Nucleus accumbens (tissue), 56 donors: ENCODE measurements around the gene KAZN.
"Not testable (repeated sequence)": the region's sequence is repeated elsewhere in the genome, so short reads cannot be mapped to it uniquely, and the experiment has no call there.

Experiments
- DNase-seq, 56 donors: peaks; one replicate each; lab custom pipeline; 2025; lab: John Stamatoyannopoulos, UW

Gene KAZN

GRCh38 chr1:14598498-14599182 lies at the start of gene KAZN:
KAZN (plus strand) TSS chr1:14598685.
- peak in 35 of 56 donors; percentile 19 to 77 (median 40) for DNase-seq

GRCh38 chr1:14549897-14550620 lies 48.4 kb upstream of the KAZN start:
- DNase-seq, result no peak

GRCh38 chr1:14551386-14551785 lies 47.1 kb upstream of the KAZN start:
- no peak for DNase-seq

- DNase-seq, result peak in 39 of 56 donors; percentile 1 to 71 (median 22)
These were observed 46.1 kb upstream of the KAZN start for GRCh38 chr1:14552246-14552965.

GRCh38 chr1:14553711-14554110 lies 44.8 kb upstream of the KAZN start:
- DNase-seq, result peak in 1 of 56 donors; percentile 3

- no peak for DNase-seq
These were observed 43.4 kb upstream of the KAZN start for GRCh38 chr1:14555091-14555490.

GRCh38 chr1:14561014-14561693 lies 37.3 kb upstream of the KAZN start:
- DNase-seq, result no peak

- DNase-seq, result no peak
These were observed 33.4 kb upstream of the KAZN start for GRCh38 chr1:14565090-14565489.

- DNase-seq, result no peak
These were observed 31.4 kb upstream of the KAZN start for GRCh38 chr1:14567056-14567455.

- DNase-seq, result no peak
These were observed 30.6 kb upstream of the KAZN start for GRCh38 chr1:14567903-14568302.

GRCh38 chr1:14568716-14569355 lies 29.6 kb upstream of the KAZN start:
- no peak for DNase-seq

GRCh38 chr1:14570514-14570913 lies 28.0 kb upstream of the KAZN start:
- no peak for DNase-seq

GRCh38 chr1:14571810-14572767 lies 26.4 kb upstream of the KAZN start:
- DNase-seq, result peak in 25 of 56 donors; percentile 4 to 58 (median 15)

- DNase-seq, result no peak
These were observed 25.6 kb upstream of the KAZN start for GRCh38 chr1:14572861-14573260.

GRCh38 chr1:14576155-14576554 lies 22.3 kb upstream of the KAZN start:
- DNase-seq, result no peak

- DNase-seq, result no peak
These were observed 21.2 kb upstream of the KAZN start for GRCh38 chr1:14577261-14577660.

- no peak for DNase-seq
These were observed 20.3 kb upstream of the KAZN start for GRCh38 chr1:14578156-14578555.

GRCh38 chr1:14580295-14580694 lies 18.2 kb upstream of the KAZN start:
- not testable (repeated sequence) for DNase-seq

- no peak for DNase-seq
These were observed 17.5 kb upstream of the KAZN start for GRCh38 chr1:14580986-14581385.
